ENCODE data around the gene GIGYF2.

- TF ChIP-seq CTCF (IDR thresholded peaks at IDR 0.05), result no peak
- TF ChIP-seq POLR2A (IDR thresholded peaks at IDR 0.05), result no peak
- TF ChIP-seq EP300 (IDR thresholded peaks at IDR 0.05), result no peak
Observed at GRCh38 chr2:232667989-232668583, 29.0 kb upstream of the GIGYF2 start.

Measured in gastroesophageal sphincter (tissue), 3 donors.